ENCODE results near the gene CTSL. TPM values are rescaled to one million over a fixed set of nuclear protein-coding genes. Genes with fewer than 3 reads are reported as not detected.

CTSL gene
- 46.8 and 47.7 TPM in 2 replicates for total RNA-seq (2014; rRNA removed; shearing (Covaris generic))

- Histone ChIP-seq H3K4me3 (ENCODE audit: insufficient read depth, low read depth, low read length) (peak within 1 kb of the TSS; percentile 82), H3K36me3 (replicated peaks; ENCODE audit: control insufficient read depth, insufficient read depth, low read length) (peaks cover 2% of the 10 kb centered on the region), H3K27me3 (ENCODE audit: control insufficient read depth, insufficient read depth, low read length) (peaks cover 4% of the 10 kb centered on the region)
- DNase-seq, result peak; percentile 96
Observed at GRCh38 chr9:87725900-87726709, at the start of gene CTSL. Gene CTSL (plus strand): TSS chr9:87726119. CDS start chr9:87727604, 1,485 bp downstream.

- no peaks in the 10 kb centered on the region for H3K27me3 ChIP-seq (ENCODE audit: control insufficient read depth, insufficient read depth, low read length)
- H3K4me3 ChIP-seq (ENCODE audit: insufficient read depth, low read depth, low read length), result no peak overlapping the region
- no peak for DNase-seq
- peaks cover 13% of the 10 kb centered on the region for H3K36me3 ChIP-seq (replicated peaks; ENCODE audit: control insufficient read depth, insufficient read depth, low read length)
Observed at GRCh38 chr9:87676976-87677775, 48.7 kb upstream of the CTSL start.

- DNase-seq, result no peak
- Histone ChIP-seq H3K36me3 (replicated peaks; ENCODE audit: control insufficient read depth, insufficient read depth, low read length) (peaks cover 12% of the 10 kb centered on the region), H3K27me3 (ENCODE audit: control insufficient read depth, insufficient read depth, low read length) (no peaks in the 10 kb centered on the region), H3K4me3 (ENCODE audit: insufficient read depth, low read depth, low read length) (no peak overlapping the region)
Observed at GRCh38 chr9:87677776-87678587, 47.9 kb upstream of the CTSL start.

GRCh38 chr9:87678650-87679355 lies 47.1 kb upstream of the CTSL start:
- peaks cover 12% of the 10 kb centered on the region for H3K36me3 ChIP-seq (replicated peaks; ENCODE audit: control insufficient read depth, insufficient read depth, low read length)
- H3K27me3 ChIP-seq (ENCODE audit: control insufficient read depth, insufficient read depth, low read length), result no peaks in the 10 kb centered on the region
- DNase-seq, result peak; percentile 85

GRCh38 chr9:87681271-87682061 lies 44.5 kb upstream of the CTSL start:
- DNase-seq, result no peak
- no peak overlapping the region for H3K4me3 ChIP-seq (ENCODE audit: insufficient read depth, low read depth, low read length)
- no peaks in the 10 kb centered on the region for H3K27me3 ChIP-seq (ENCODE audit: control insufficient read depth, insufficient read depth, low read length)
- peaks cover 16% of the 10 kb centered on the region for H3K36me3 ChIP-seq (replicated peaks; ENCODE audit: control insufficient read depth, insufficient read depth, low read length)

More at GRCh38 chr9:87678650-87679355, 47.1 kb upstream of the CTSL start:
- H3K4me3 ChIP-seq (ENCODE audit: insufficient read depth, low read depth, low read length), result no peak overlapping the region

- no peak overlapping the region for H3K4me3 ChIP-seq (ENCODE audit: insufficient read depth, low read depth, low read length)
- no peak for DNase-seq
- H3K27me3 ChIP-seq (ENCODE audit: control insufficient read depth, insufficient read depth, low read length), result no peaks in the 10 kb centered on the region
- peaks cover 18% of the 10 kb centered on the region for H3K36me3 ChIP-seq (replicated peaks; ENCODE audit: control insufficient read depth, insufficient read depth, low read length)
Observed at GRCh38 chr9:87682085-87682484, 43.8 kb upstream of the CTSL start.

- Histone ChIP-seq H3K27me3 (ENCODE audit: control insufficient read depth, insufficient read depth, low read length) (no peaks in the 10 kb centered on the region), H3K4me3 (ENCODE audit: insufficient read depth, low read depth, low read length) (no peak overlapping the region), H3K36me3 (replicated peaks; ENCODE audit: control insufficient read depth, insufficient read depth, low read length) (peaks cover 18% of the 10 kb centered on the region)
- DNase-seq, result no peak
Observed at GRCh38 chr9:87682618-87683017, 43.3 kb upstream of the CTSL start.

GRCh38 chr9:87683751-87684626 lies 41.9 kb upstream of the CTSL start:
- Histone ChIP-seq H3K4me3 (ENCODE audit: insufficient read depth, low read depth, low read length) (no peak overlapping the region), H3K27me3 (ENCODE audit: control insufficient read depth, insufficient read depth, low read length) (no peaks in the 10 kb centered on the region), H3K36me3 (replicated peaks; ENCODE audit: control insufficient read depth, insufficient read depth, low read length) (peaks cover 18% of the 10 kb centered on the region)
- peak; percentile 68 for DNase-seq

- peaks cover 17% of the 10 kb centered on the region for H3K36me3 ChIP-seq (replicated peaks; ENCODE audit: control insufficient read depth, insufficient read depth, low read length)
- DNase-seq, result peak; percentile 91
- no peak overlapping the region for H3K4me3 ChIP-seq (ENCODE audit: insufficient read depth, low read depth, low read length)
- no peaks in the 10 kb centered on the region for H3K27me3 ChIP-seq (ENCODE audit: control insufficient read depth, insufficient read depth, low read length)
Observed at GRCh38 chr9:87684627-87685219, 41.2 kb upstream of the CTSL start.

GRCh38 chr9:87685441-87685840 lies 40.5 kb upstream of the CTSL start:
- Histone ChIP-seq H3K27me3 (ENCODE audit: control insufficient read depth, insufficient read depth, low read length) (no peaks in the 10 kb centered on the region), H3K4me3 (ENCODE audit: insufficient read depth, low read depth, low read length) (no peak overlapping the region), H3K36me3 (replicated peaks; ENCODE audit: control insufficient read depth, insufficient read depth, low read length) (peaks cover 17% of the 10 kb centered on the region)
- DNase-seq, result no peak

GRCh38 chr9:87685871-87686519 lies 39.9 kb upstream of the CTSL start:
- no peaks in the 10 kb centered on the region for H3K27me3 ChIP-seq (ENCODE audit: control insufficient read depth, insufficient read depth, low read length)
- DNase-seq, result no peak
- H3K4me3 ChIP-seq (ENCODE audit: insufficient read depth, low read depth, low read length), result no peak overlapping the region
- H3K36me3 ChIP-seq (replicated peaks; ENCODE audit: control insufficient read depth, insufficient read depth, low read length), result peaks cover 17% of the 10 kb centered on the region

- H3K36me3 ChIP-seq (replicated peaks; ENCODE audit: control insufficient read depth, insufficient read depth, low read length), result peaks cover 12% of the 10 kb centered on the region
- DNase-seq, result no peak
- H3K4me3 ChIP-seq (ENCODE audit: insufficient read depth, low read depth, low read length), result no peak overlapping the region
- no peaks in the 10 kb centered on the region for H3K27me3 ChIP-seq (ENCODE audit: control insufficient read depth, insufficient read depth, low read length)
Observed at GRCh38 chr9:87686520-87687090, 39.3 kb upstream of the CTSL start.
